SK-N-SH treated with all-trans-retinoic acid at 6 μM for 48 hours (cell line): ENCODE results near the gene TLN1.

Experiments used
- BACH2 ChIP-seq: fragments of 250-450 bp; sonication (Bioruptor Pico); IDR thresholded peaks from 2 replicates; pipeline ENCODE4 v1.9.0; 2021; ENCODE audit warnings: mild to moderate bottlenecking, borderline replicate concordance
- CREB5 ChIP-seq: fragments of 250-450 bp; sonication (Bioruptor Pico); IDR thresholded peaks from 2 replicates; pipeline ENCODE4 v1.5.1; 2020; ENCODE audit warnings: low read depth, mild to moderate bottlenecking, moderate library complexity
- ISL1 ChIP-seq: fragments of 250-450 bp; sonication (Bioruptor Pico); IDR thresholded peaks from 2 replicates; pipeline ENCODE4 v2.1.2; 2022; ENCODE audit warnings: mild to moderate bottlenecking, moderate library complexity
- PATZ1 ChIP-seq: fragments of 250-450 bp; sonication (Bioruptor Pico); IDR thresholded peaks from 2 replicates; pipeline ENCODE4 v1.8.0; 2020; ENCODE audit warnings: mild to moderate bottlenecking, moderate library complexity, borderline replicate concordance
- ZFP3 ChIP-seq: fragments of 250-450 bp; sonication (Bioruptor Pico); IDR thresholded peaks from 2 replicates; pipeline ENCODE4 v1.5.0; 2020; ENCODE audit warnings: mild to moderate bottlenecking, moderate library complexity

GRCh38 chr9:35755071-35755470 lies 23.1 kb upstream of the TLN1 start:
- TF ChIP-seq BACH2 (no peak), PATZ1 (CRISPR knock-in tag) (no peak), CREB5 (no peak), ISL1 (CRISPR knock-in tag) (no peak), ZFP3 (CRISPR knock-in tag) (no peak)
